GM13977 (cell line): Measurements from ENCODE around the gene GMPR.

Experiments
- DNase-seq: peaks from one replicate; pipeline ENCODE4 v3.0.0; 2012; ENCODE audit warnings: low spot score
- CTCF ChIP-seq: IDR thresholded peaks from 2 replicates; pipeline ENCODE4 v1.5.1; 2012; ENCODE audit warnings: mild to moderate bottlenecking, control low read depth; ENCODE audit not compliant: insufficient read depth; ENCODE audit errors: extremely low read depth, missing control alignments
- in situ Hi-C: fragments of 300-500 bp; cut with MboI; formaldehyde crosslinking; loops from one replicate; pipeline ENCODE4 v1.12.0; 2022; ENCODE audit warnings: low sequenced_read_pairs, low pct_unique_long_range_greater_than_20kb, mixed read lengths, inconsistent platforms; ENCODE audit not compliant: unreplicated experiment

The GMPR gene

GRCh38 chr6:16337295-16337975, 99.0 kb downstream of the GMPR start:
- in situ Hi-C loops = loop anchor here (10.0 to 25.0 kb wide), 3 partner anchors 177 to 750 kb away; partner anchors contain the start of gene ATXN1
- no peak for DNase-seq
- no peak for TF ChIP-seq CTCF

GRCh38 chr6:16338577-16339264, 100.3 kb downstream of the GMPR start:
- in situ Hi-C loops = loop anchor here (10.0 to 25.0 kb wide), 3 partner anchors 176 to 749 kb away; partner anchors contain the start of gene ATXN1
- no peak for DNase-seq
- TF ChIP-seq CTCF = no peak

DNA sequence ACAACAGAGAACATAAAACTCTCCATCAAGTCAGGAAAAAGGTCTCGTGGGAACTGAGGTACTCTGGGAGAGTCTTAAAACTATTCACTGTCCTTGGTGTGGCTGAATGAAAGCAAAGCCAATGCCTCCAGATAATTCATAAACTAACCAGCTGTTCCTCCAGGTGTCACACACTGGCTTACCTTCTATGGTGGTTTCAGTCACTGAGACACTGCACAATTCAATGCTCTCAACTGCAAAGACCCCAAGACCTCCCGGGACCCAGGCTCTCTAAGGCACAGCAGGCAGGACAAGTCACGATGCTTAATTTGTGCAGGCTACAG, 100.8 kb downstream of the GMPR start:
- no peak for DNase-seq
- no peak for TF ChIP-seq CTCF
- in situ Hi-C loops = loop anchor here (10.0 to 25.0 kb wide), 3 partner anchors 176 to 748 kb away; partner anchors contain the start of gene ATXN1

- DNase-seq = no peak
- in situ Hi-C loops = loop anchor here (25.0 kb wide), 1 partner anchor 744 kb away; no protein-coding TSS in a partner anchor
- no peak for TF ChIP-seq CTCF
These were observed 105.2 kb downstream of the GMPR start for GRCh38 chr6:16343593-16343992.

DNA sequence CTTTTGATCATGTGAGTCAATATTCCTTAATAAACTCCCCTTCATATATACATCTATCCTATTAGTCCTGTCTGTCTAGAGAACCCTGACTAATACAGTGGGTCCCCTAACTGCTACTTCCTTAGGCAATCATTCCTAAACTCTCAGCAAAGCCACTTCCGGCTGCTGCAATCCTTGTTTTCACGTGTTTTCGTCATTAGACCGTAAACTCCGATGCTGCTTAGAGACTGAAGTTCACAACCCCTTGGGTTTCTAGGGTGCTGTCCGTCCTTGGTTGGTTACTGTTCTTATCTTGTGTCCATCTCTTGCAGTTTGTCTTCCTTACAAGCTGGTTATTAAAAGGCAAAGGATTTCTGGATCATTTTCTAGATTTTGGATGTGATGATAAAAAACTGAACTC, 106.4 kb downstream of the GMPR start:
- no peak for DNase-seq
- TF ChIP-seq CTCF = no peak

More for the DNA sequence above, 106.4 kb downstream of the GMPR start:
- in situ Hi-C loops = loop anchor here (25.0 kb wide), 1 partner anchor 743 kb away; no protein-coding TSS in a partner anchor
